GM23338 (cell line): ENCODE data around the gene CYSTM1. TPM values are rescaled to one million over a fixed set of nuclear protein-coding genes. Genes with fewer than 3 reads are reported as not detected.

Experiments
- ATAC-seq: fragments of 200-7000 bp; cut with Tn5 transposase; 3 replicates; pipeline ENCODE4 v1.9.1; 2020
- DNase-seq: peaks from one replicate; pipeline ENCODE4 v3.0.0-alpha.2; 2015; ENCODE audit warnings: low spot score
- H2AFZ ChIP-seq: fragments of 200-600 bp; sonication (generic); 2 replicates; pipeline ENCODE4 v1.8.0; 2016; ENCODE audit warnings: antibody characterized with exemption, mild to moderate bottlenecking, moderate library complexity
- H3F3A ChIP-seq: fragments of 200-600 bp; sonication (generic); replicated peaks from 2 replicates; pipeline ENCODE4 v1.8.0; 2017; ENCODE audit warnings: antibody characterized with exemption, mixed run types, low read depth
- H3K27ac ChIP-seq: fragments of 200-600 bp; sonication (generic); 2 replicates; pipeline ENCODE4 v1.6.1; 2016; ENCODE audit warnings: low read depth
- H3K27me3 ChIP-seq: fragments of 200-600 bp; sonication (generic); 2 replicates; pipeline ENCODE4 v1.8.0; 2016; ENCODE audit warnings: mild to moderate bottlenecking, mixed run types, moderate library complexity; ENCODE audit not compliant: insufficient read depth
- H3K36me3 ChIP-seq: fragments of 200-600 bp; sonication (generic); 2 replicates; pipeline ENCODE4 v1.8.0; 2016; ENCODE audit warnings: mild to moderate bottlenecking; ENCODE audit not compliant: insufficient read depth
- H3K4me1 ChIP-seq: fragments of 200-600 bp; sonication (generic); 2 replicates; pipeline ENCODE4 v1.8.0; 2016; ENCODE audit warnings: mild to moderate bottlenecking, moderate library complexity; ENCODE audit not compliant: insufficient read depth
- H3K4me2 ChIP-seq: fragments of 200-600 bp; sonication (generic); 2 replicates; pipeline ENCODE4 v1.7.1; 2017; ENCODE audit warnings: mixed run types
- H3K4me3 ChIP-seq: fragments of 200-600 bp; sonication (generic); 2 replicates; pipeline ENCODE4 v1.6.1; 2016; ENCODE audit warnings: mixed run types
- H3K79me2 ChIP-seq: fragments of 200-600 bp; sonication (generic); replicated peaks from 2 replicates; pipeline ENCODE4 v1.8.0; 2017; ENCODE audit warnings: mild to moderate bottlenecking; ENCODE audit not compliant: insufficient read depth
- H3K9me2 ChIP-seq: fragments of 200-600 bp; sonication (generic); 2 replicates; pipeline ENCODE4 v1.8.0; 2017; ENCODE audit not compliant: insufficient read depth
- H4K20me1 ChIP-seq: fragments of 200-600 bp; sonication (generic); replicated peaks from 2 replicates; pipeline ENCODE4 v1.8.0; 2017; ENCODE audit warnings: mild to moderate bottlenecking; ENCODE audit not compliant: insufficient read depth
- H3K27ac Mint-ChIP-seq: 2 replicates; pipeline ENCODE4 v1.8.0; 2020; ENCODE audit warnings: inconsistent platforms, mild to moderate bottlenecking, moderate library complexity, mixed read lengths
- H3K27me3 Mint-ChIP-seq: 3 replicates; pipeline ENCODE4 v1.8.0; 2022; ENCODE audit warnings: low read depth, mild to moderate bottlenecking, moderate library complexity, mixed read lengths, inconsistent platforms; ENCODE audit not compliant: insufficient read depth, poor library complexity
- H3K36me3 Mint-ChIP-seq: 3 replicates; pipeline ENCODE4 v1.8.0; 2021; ENCODE audit warnings: low read depth, mild to moderate bottlenecking, inconsistent platforms, moderate library complexity, mixed read lengths
- H3K4me1 Mint-ChIP-seq: 3 replicates; pipeline ENCODE4 v1.8.0; 2020; ENCODE audit warnings: mild to moderate bottlenecking, inconsistent platforms, mixed read lengths
- H3K4me3 Mint-ChIP-seq: 3 replicates; pipeline ENCODE4 v1.8.0; 2021; ENCODE audit warnings: moderate library complexity, mild to moderate bottlenecking, inconsistent platforms, mixed read lengths
- H3K9me3 Mint-ChIP-seq: 3 replicates; pipeline ENCODE4 v1.8.0; 2020; ENCODE audit warnings: moderate library complexity, mild to moderate bottlenecking, inconsistent platforms, mixed read lengths
- CREB1 ChIP-seq: fragments of 250-450 bp; sonication (Bioruptor Pico); IDR thresholded peaks from 2 replicates; pipeline ENCODE4 v1.5.0; 2020; ENCODE audit warnings: low read depth, mild to moderate bottlenecking, moderate library complexity
- ETS1 ChIP-seq: IDR thresholded peaks from 2 replicates; pipeline ENCODE4 v1.6.1; 2016; ENCODE audit warnings: antibody characterized with exemption
- EZH2 ChIP-seq: fragments of 200-600 bp; sonication (generic); IDR thresholded peaks from one replicate; pipeline ENCODE4 v1.8.0; 2017; ENCODE audit warnings: antibody characterized with exemption, mild to moderate bottlenecking, low read depth; ENCODE audit not compliant: unreplicated experiment
- EZH2phosphoT487 ChIP-seq: fragments of 200-600 bp; sonication (generic); IDR thresholded peaks from one replicate; pipeline ENCODE4 v1.8.1; 2018; ENCODE audit warnings: antibody characterized with exemption; ENCODE audit not compliant: unreplicated experiment
- POLR2AphosphoS5 ChIP-seq: IDR thresholded peaks from 2 replicates; pipeline ENCODE4 v1.6.1; 2016; ENCODE audit warnings: antibody characterized with exemption, low read depth
- ZNF331 ChIP-seq: fragments of 250-450 bp; sonication (Bioruptor Pico); IDR thresholded peaks from 2 replicates; pipeline ENCODE4 v1.5.0; 2020; ENCODE audit warnings: low read depth, mild to moderate bottlenecking, moderate library complexity
- polyA plus RNA-seq: library from polyadenylated mRNA; unstranded; fragments of >200 nt; fragmentation: Nextera tagmentation; extraction: Ambion mirVana; gene quantifications from 2 replicates; pipeline ENCODE4 v1.2.1, GENCODE V29; 2016
- total RNA-seq: library from RNA; depleted of rRNA; stranded (reverse); fragments of >200 nt; shearing (Covaris generic); gene quantifications from 2 replicates; pipeline ENCODE4 v1.2.3, GENCODE V29; 2014
- TF ChIP-seq, protein P1 (sequence below), 2 experiments: fragments of 200-600 bp in 1 of 2; sonication (generic) in 1 of 2; conservative IDR thresholded peaks; 2 replicates each; pipeline versions ENCODE4 v1.5.1 to v1.6.1; 2016 to 2017; ENCODE audit warnings: antibody characterized with exemption in 2 of 2, low read depth in 2 of 2, mild to moderate bottlenecking in 2 of 2, moderate library complexity in 1 of 2
- TF ChIP-seq, protein P2 (sequence below): IDR thresholded peaks from one replicate; pipeline ENCODE4 v1.6.1; 2018; ENCODE audit warnings: antibody characterized with exemption; ENCODE audit not compliant: unreplicated experiment

The CYSTM1 gene
- total and polyA plus RNA-seq, 2 experiments from 2014 or later = 14.4 to 46.0 TPM

- TF ChIP-seq ETS1 = no peak
- TF ChIP-seq ZNF331 (CRISPR knock-in tag) = no peak
- TF ChIP-seq CREB1 (CRISPR knock-in tag) = no peak
- no peak for TF ChIP-seq EZH2
These were observed 98.5 kb downstream of the CYSTM1 start (continued) for GRCh38 chr5:140273401-140273877.

DNA sequence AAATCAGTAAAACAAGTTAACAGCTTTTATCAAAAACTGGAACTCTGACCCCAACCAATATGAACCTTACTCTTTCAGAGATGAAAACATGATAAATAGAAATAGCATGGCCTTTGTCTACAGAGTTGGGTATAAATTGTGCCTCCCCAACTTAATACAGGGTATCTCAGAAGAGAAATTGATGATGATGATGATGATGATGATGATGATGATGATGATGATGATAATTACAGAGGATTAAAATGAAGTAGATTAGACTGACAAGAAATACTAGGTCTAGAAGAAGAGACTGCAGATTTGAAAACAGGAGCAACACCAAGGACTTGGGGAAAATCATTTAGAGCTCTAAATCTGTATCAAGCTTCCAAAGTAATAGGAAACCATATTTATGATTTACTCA lies 100.8 kb downstream of the CYSTM1 start:
- H3K4me3 Mint-ChIP-seq = no peak overlapping the region
- no peaks in the 10 kb centered on the region for H3K4me1 Mint-ChIP-seq
- Histone ChIP-seq H4K20me1 (no peaks in the 10 kb centered on the region; the same call in 1 of the 2 replicates), H3K27me3 (no peaks in the 10 kb centered on the region), H3K79me2 (peaks cover 13% of the 10 kb centered on the region), H2AFZ (no peak overlapping the region), H3F3A (no peaks in the 10 kb centered on the region), H3K36me3 (no peaks in the 10 kb centered on the region), H3K9me2 (no peaks in the 10 kb centered on the region), H3K4me3 (no peak overlapping the region), H3K27ac (no peak overlapping the region), H3K4me2 (no peak overlapping the region), H3K4me1 (no peaks in the 10 kb centered on the region)
- H3K27ac Mint-ChIP-seq = no peak overlapping the region
- peaks cover 2% of the 10 kb centered on the region for H3K27me3 Mint-ChIP-seq
- H3K36me3 Mint-ChIP-seq = peaks cover 13% of the 10 kb centered on the region
- no peak for DNase-seq
- no peaks in the 10 kb centered on the region; the same call in 2 of the 3 replicates for H3K9me3 Mint-ChIP-seq
- TF ChIP-seq, protein P1, sequence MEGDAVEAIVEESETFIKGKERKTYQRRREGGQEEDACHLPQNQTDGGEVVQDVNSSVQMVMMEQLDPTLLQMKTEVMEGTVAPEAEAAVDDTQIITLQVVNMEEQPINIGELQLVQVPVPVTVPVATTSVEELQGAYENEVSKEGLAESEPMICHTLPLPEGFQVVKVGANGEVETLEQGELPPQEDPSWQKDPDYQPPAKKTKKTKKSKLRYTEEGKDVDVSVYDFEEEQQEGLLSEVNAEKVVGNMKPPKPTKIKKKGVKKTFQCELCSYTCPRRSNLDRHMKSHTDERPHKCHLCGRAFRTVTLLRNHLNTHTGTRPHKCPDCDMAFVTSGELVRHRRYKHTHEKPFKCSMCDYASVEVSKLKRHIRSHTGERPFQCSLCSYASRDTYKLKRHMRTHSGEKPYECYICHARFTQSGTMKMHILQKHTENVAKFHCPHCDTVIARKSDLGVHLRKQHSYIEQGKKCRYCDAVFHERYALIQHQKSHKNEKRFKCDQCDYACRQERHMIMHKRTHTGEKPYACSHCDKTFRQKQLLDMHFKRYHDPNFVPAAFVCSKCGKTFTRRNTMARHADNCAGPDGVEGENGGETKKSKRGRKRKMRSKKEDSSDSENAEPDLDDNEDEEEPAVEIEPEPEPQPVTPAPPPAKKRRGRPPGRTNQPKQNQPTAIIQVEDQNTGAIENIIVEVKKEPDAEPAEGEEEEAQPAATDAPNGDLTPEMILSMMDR (conservative IDR thresholded peaks at IDR 0.05; ENCODE audit: low read depth in 2 of 2) = no peak
- TF ChIP-seq CREB1 (CRISPR knock-in tag) (no peak), POLR2AphosphoS5 (no peak), EZH2phosphoT487 (no peak)
- TF ChIP-seq, protein P2, sequence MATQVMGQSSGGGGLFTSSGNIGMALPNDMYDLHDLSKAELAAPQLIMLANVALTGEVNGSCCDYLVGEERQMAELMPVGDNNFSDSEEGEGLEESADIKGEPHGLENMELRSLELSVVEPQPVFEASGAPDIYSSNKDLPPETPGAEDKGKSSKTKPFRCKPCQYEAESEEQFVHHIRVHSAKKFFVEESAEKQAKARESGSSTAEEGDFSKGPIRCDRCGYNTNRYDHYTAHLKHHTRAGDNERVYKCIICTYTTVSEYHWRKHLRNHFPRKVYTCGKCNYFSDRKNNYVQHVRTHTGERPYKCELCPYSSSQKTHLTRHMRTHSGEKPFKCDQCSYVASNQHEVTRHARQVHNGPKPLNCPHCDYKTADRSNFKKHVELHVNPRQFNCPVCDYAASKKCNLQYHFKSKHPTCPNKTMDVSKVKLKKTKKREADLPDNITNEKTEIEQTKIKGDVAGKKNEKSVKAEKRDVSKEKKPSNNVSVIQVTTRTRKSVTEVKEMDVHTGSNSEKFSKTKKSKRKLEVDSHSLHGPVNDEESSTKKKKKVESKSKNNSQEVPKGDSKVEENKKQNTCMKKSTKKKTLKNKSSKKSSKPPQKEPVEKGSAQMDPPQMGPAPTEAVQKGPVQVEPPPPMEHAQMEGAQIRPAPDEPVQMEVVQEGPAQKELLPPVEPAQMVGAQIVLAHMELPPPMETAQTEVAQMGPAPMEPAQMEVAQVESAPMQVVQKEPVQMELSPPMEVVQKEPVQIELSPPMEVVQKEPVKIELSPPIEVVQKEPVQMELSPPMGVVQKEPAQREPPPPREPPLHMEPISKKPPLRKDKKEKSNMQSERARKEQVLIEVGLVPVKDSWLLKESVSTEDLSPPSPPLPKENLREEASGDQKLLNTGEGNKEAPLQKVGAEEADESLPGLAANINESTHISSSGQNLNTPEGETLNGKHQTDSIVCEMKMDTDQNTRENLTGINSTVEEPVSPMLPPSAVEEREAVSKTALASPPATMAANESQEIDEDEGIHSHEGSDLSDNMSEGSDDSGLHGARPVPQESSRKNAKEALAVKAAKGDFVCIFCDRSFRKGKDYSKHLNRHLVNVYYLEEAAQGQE = no peak
- no peak for ATAC-seq
